ENCODE data around the gene RIN1. TPM values are rescaled to one million over a fixed set of nuclear protein-coding genes. Genes with fewer than 3 reads are reported as not detected.

RIN1 gene
- polyA plus RNA-seq, 1 donor (not counting 4 experiments of a cell fraction or from before 2014, with no cell fraction given): 10.6 TPM

- Histone ChIP-seq H3K27me3 (ENCODE audit: control insufficient read depth, extremely low read depth, insufficient read depth, low read length) (no peaks in the 10 kb centered on the region), H3K36me3 (ENCODE audit: control insufficient read depth in 2 of 2, extremely low read depth in 1 of 2, insufficient read depth in 2 of 2, low read length in 2 of 2) (peaks cover 23 to 38% of the 10 kb centered on the region in 2 experiments), H3K4me1 (ENCODE audit: control insufficient read depth, extremely low read depth, insufficient read depth, low read length) (peaks cover 40% of the 10 kb centered on the region), H2AFZ (ENCODE audit: control insufficient read depth, low read length) (no peak overlapping the region), H4K20me1 (ENCODE audit: control insufficient read depth, extremely low read depth, insufficient read depth, low read length) (peaks cover 3% of the 10 kb centered on the region), H3K79me2 (ENCODE audit: control insufficient read depth, insufficient read depth, low read length) (peaks cover 22% of the 10 kb centered on the region), H3K9me1 (ENCODE audit: control insufficient read depth, extremely low read depth, insufficient read depth, low read length) (peaks cover 3% of the 10 kb centered on the region), H3K4me2 (ENCODE audit: control insufficient read depth, extremely low read depth, insufficient read depth, low read depth, low read length) (peak overlapping the region; percentile 32), H3K9ac (ENCODE audit: control insufficient read depth, extremely low read depth, insufficient read depth, low read length) (no peak overlapping the region), H3K9me3 (ENCODE audit: control insufficient read depth, low read depth, low read length) (no peaks in the 10 kb centered on the region), H3K27ac (ENCODE audit: control insufficient read depth, insufficient read depth, low read length) (no peak overlapping the region), H3K4me3 (ENCODE audit: control insufficient read depth in 2 of 3, extremely low read depth in 1 of 3, insufficient read depth in 2 of 3, low read depth in 1 of 3, low read length in 3 of 3) (peak overlapping the region in 1 of 3 experiments; percentile 60)
- no peak for DNase-seq (ENCODE audit: low read depth, low spot score)
- dilution Hi-C loops (cut with MboI; ENCODE audit: extremely low pct_ligation_motif_present, low sequenced_read_pairs): no loop called here
- no peak for FAIRE-seq
- TF ChIP-seq CTCF (optimal IDR thresholded peaks at IDR 0.05 in 1 of 3, IDR thresholded peaks at IDR 0.05 in 1 of 3, conservative IDR thresholded peaks at IDR 0.05 in 1 of 3; ENCODE audit: extremely low read depth in 1 of 3, insufficient read depth in 2 of 3, low read length in 3 of 3): no peak
- no peak for TF ChIP-seq EZH2 (IDR thresholded peaks at IDR 0.05; ENCODE audit: low read length)
Observed at GRCh38 chr11:66333220-66333877, 2.9 kb downstream of the RIN1 start.

- peaks cover 3% of the 10 kb centered on the region for H4K20me1 ChIP-seq (ENCODE audit: control insufficient read depth, extremely low read depth, insufficient read depth, low read length)
- DNase-seq (ENCODE audit: low read depth, low spot score) (no peak), FAIRE-seq (no peak)
- H3K27me3 ChIP-seq (ENCODE audit: control insufficient read depth, extremely low read depth, insufficient read depth, low read length): no peaks in the 10 kb centered on the region
- H3K4me2 ChIP-seq (ENCODE audit: control insufficient read depth, extremely low read depth, insufficient read depth, low read depth, low read length): no peak overlapping the region
- no peak overlapping the region for H2AFZ ChIP-seq (ENCODE audit: control insufficient read depth, low read length)
- H3K79me2 ChIP-seq (ENCODE audit: control insufficient read depth, insufficient read depth, low read length): peaks cover 22% of the 10 kb centered on the region
- no peaks in the 10 kb centered on the region for H3K9me3 ChIP-seq (ENCODE audit: control insufficient read depth, low read depth, low read length)
- H3K4me3 ChIP-seq (ENCODE audit: control insufficient read depth in 2 of 3, extremely low read depth in 1 of 3, insufficient read depth in 2 of 3, low read depth in 1 of 3, low read length in 3 of 3): no peak overlapping the region
- TF ChIP-seq CTCF (optimal IDR thresholded peaks at IDR 0.05 in 1 of 3, IDR thresholded peaks at IDR 0.05 in 1 of 3, conservative IDR thresholded peaks at IDR 0.05 in 1 of 3; ENCODE audit: extremely low read depth in 1 of 3, insufficient read depth in 2 of 3, low read length in 3 of 3) (no peak), EZH2 (IDR thresholded peaks at IDR 0.05; ENCODE audit: low read length) (no peak)
- peaks cover 40% of the 10 kb centered on the region for H3K4me1 ChIP-seq (ENCODE audit: control insufficient read depth, extremely low read depth, insufficient read depth, low read length)
- no peak overlapping the region for H3K9ac ChIP-seq (ENCODE audit: control insufficient read depth, extremely low read depth, insufficient read depth, low read length)
- peaks cover 23 to 32% of the 10 kb centered on the region in 2 experiments for H3K36me3 ChIP-seq (ENCODE audit: control insufficient read depth in 2 of 2, extremely low read depth in 1 of 2, insufficient read depth in 2 of 2, low read length in 2 of 2)
- peaks cover 3% of the 10 kb centered on the region for H3K9me1 ChIP-seq (ENCODE audit: control insufficient read depth, extremely low read depth, insufficient read depth, low read length)
- H3K27ac ChIP-seq (ENCODE audit: control insufficient read depth, insufficient read depth, low read length): no peak overlapping the region
- dilution Hi-C loops (cut with MboI; ENCODE audit: extremely low pct_ligation_motif_present, low sequenced_read_pairs): no loop called here
Observed at GRCh38 chr11:66332371-66333219, 3.6 kb downstream of the RIN1 start.

Measured in keratinocyte (primary cell).